T-helper 17 cell (primary cell): ENCODE measurements around the gene CYP4V2. TPM values are rescaled to one million over a fixed set of nuclear protein-coding genes. Genes with fewer than 3 reads are reported as not detected.

Experiments used
- ATAC-seq: fragments of 150-1000 bp; cut with Tn5 transposase; 2 replicates; pipeline ENCODE4 v1.10.0; 2021; ENCODE audit warnings: mild to moderate bottlenecking, moderate library complexity
- DNase-seq, 3 donors: peaks; one replicate each; pipeline versions ENCODE4 v3.0.0 to v3.0.0-alpha.2; 2020 to 2021
- H3K9me3 ChIP-seq: one replicate; pipeline ENCODE4 v1.7.0; 2013; ENCODE audit warnings: low read length, mild to moderate bottlenecking; ENCODE audit not compliant: control insufficient read depth, poor library complexity, severe bottlenecking
- H3K27ac Mint-ChIP-seq: one replicate; pipeline ENCODE4 v1.8.0; 2022; ENCODE audit warnings: mild to moderate bottlenecking, moderate library complexity, mixed read lengths
- H3K27me3 Mint-ChIP-seq: one replicate; pipeline ENCODE4 v1.8.0; 2022; ENCODE audit warnings: mixed read lengths
- H3K36me3 Mint-ChIP-seq: one replicate; pipeline ENCODE4 v1.8.0; 2022; ENCODE audit warnings: low read depth, mixed read lengths
- H3K4me1 Mint-ChIP-seq: one replicate; pipeline ENCODE4 v1.8.0; 2022; ENCODE audit warnings: mild to moderate bottlenecking, mixed read lengths
- H3K4me3 Mint-ChIP-seq: one replicate; pipeline ENCODE4 v1.8.0; 2022; ENCODE audit warnings: mild to moderate bottlenecking, moderate library complexity, mixed read lengths
- total RNA-seq, 4 donors: library from RNA in 2 of 4; stranded (reverse) in 2 of 4; gene quantifications; one replicate each; pipeline ENCODE4 v1.2.3 and lab custom pipeline; 2022 to 2026

Gene CYP4V2
- total RNA-seq, 2 donors from 2014 or later = 20.9 to 21.0 TPM

- H3K4me3 Mint-ChIP-seq = no peak overlapping the region
- DNase-seq (no peak), ATAC-seq (no peak)
- H3K36me3 Mint-ChIP-seq = peaks cover 9% of the 10 kb centered on the region
- no peaks in the 10 kb centered on the region for H3K9me3 ChIP-seq
- no peak overlapping the region for H3K27ac Mint-ChIP-seq
- H3K27me3 Mint-ChIP-seq = no peaks in the 10 kb centered on the region
- H3K4me1 Mint-ChIP-seq = no peaks in the 10 kb centered on the region
Measured at GRCh38 chr4:186249785-186250754, 58.7 kb downstream of the CYP4V2 start.

GRCh38 chr4:186250760-186251159, 59.4 kb downstream of the CYP4V2 start:
- no peak for ATAC-seq
- H3K4me3 Mint-ChIP-seq = no peak overlapping the region
- no peak overlapping the region for H3K27ac Mint-ChIP-seq

GRCh38 chr4:186255122-186255521, 63.8 kb downstream of the CYP4V2 start:
- no peak overlapping the region for H3K27ac Mint-ChIP-seq
- no peak overlapping the region for H3K4me3 Mint-ChIP-seq
- ATAC-seq (no peak), DNase-seq (no peak)
- H3K9me3 ChIP-seq = no peaks in the 10 kb centered on the region
- H3K4me1 Mint-ChIP-seq = no peaks in the 10 kb centered on the region
- H3K36me3 Mint-ChIP-seq = peaks cover 9% of the 10 kb centered on the region
- H3K27me3 Mint-ChIP-seq = no peaks in the 10 kb centered on the region

More at GRCh38 chr4:186250760-186251159, 59.4 kb downstream of the CYP4V2 start:
- no peak for DNase-seq
- H3K9me3 ChIP-seq = no peaks in the 10 kb centered on the region
- no peaks in the 10 kb centered on the region for H3K4me1 Mint-ChIP-seq
- H3K27me3 Mint-ChIP-seq = no peaks in the 10 kb centered on the region
- peaks cover 9% of the 10 kb centered on the region for H3K36me3 Mint-ChIP-seq

GRCh38 chr4:186258216-186258811, 66.9 kb downstream of the CYP4V2 start:
- Mint-ChIP-seq H3K36me3 (peaks cover 5% of the 10 kb centered on the region), H3K27me3 (peaks cover 15% of the 10 kb centered on the region), H3K4me1 (no peaks in the 10 kb centered on the region), H3K27ac (no peak overlapping the region), H3K4me3 (no peak overlapping the region)
- DNase-seq (no peak), ATAC-seq (no peak)
- no peaks in the 10 kb centered on the region for H3K9me3 ChIP-seq

- ATAC-seq = no peak
- Mint-ChIP-seq H3K4me1 (no peaks in the 10 kb centered on the region), H3K27me3 (peaks cover 29% of the 10 kb centered on the region), H3K4me3 (no peak overlapping the region), H3K27ac (no peak overlapping the region), H3K36me3 (no peaks in the 10 kb centered on the region)
- no peaks in the 10 kb centered on the region for H3K9me3 ChIP-seq
- no peak for DNase-seq
Measured at GRCh38 chr4:186260117-186260503, 68.7 kb downstream of the CYP4V2 start.

Other genes with a start within 250 kb of the CYP4V2 start
- gene TLR3, start 122.4 kb upstream of the CYP4V2 start, total RNA-seq = 1 to 10 TPM in 1 of 2 donors, under 1 TPM in 1; 0.55 to 1.5 TPM
- 1 to 10 TPM in 1 of 2 donors, not detected in 1; 1.4 TPM for gene FAM149A, start 86.9 kb upstream of the CYP4V2 start, total RNA-seq
- 1 to 10 TPM in 1 of 2 donors, under 1 TPM in 1; 0.52 to 1.5 TPM for gene KLKB1, start 35.9 kb downstream of the CYP4V2 start, total RNA-seq
- not detected for gene F11, start 74.6 kb downstream of the CYP4V2 start, total RNA-seq